Endodermal cell (in vitro differentiated cells): Measurements from ENCODE around the gene NT5C2. TPM values are rescaled to one million over a fixed set of nuclear protein-coding genes. Genes with fewer than 3 reads are reported as not detected.

ENCODE experiments used
- DNase-seq: peaks from one replicate; pipeline ENCODE4 v3.0.0-alpha.2; 2017
- H3K27ac ChIP-seq: 2 replicates; pipeline ENCODE4 v1.5.1; 2013; ENCODE audit warnings: mild to moderate bottlenecking, low read depth, low read length, moderate library complexity
- H3K27me3 ChIP-seq: 2 replicates; pipeline ENCODE4 v1.6.1; 2013; ENCODE audit warnings: mild to moderate bottlenecking, low read length, moderate library complexity; ENCODE audit not compliant: insufficient read depth, control insufficient read depth, poor library complexity, severe bottlenecking
- H3K36me3 ChIP-seq: 2 replicates; pipeline ENCODE4 v1.7.0; 2013; ENCODE audit warnings: mild to moderate bottlenecking, low read length, moderate library complexity; ENCODE audit not compliant: control insufficient read depth, insufficient read depth
- H3K4me1 ChIP-seq: one replicate; pipeline ENCODE4 v1.7.0; 2013; ENCODE audit warnings: low read length; ENCODE audit not compliant: control insufficient read depth, insufficient read depth
- H3K4me3 ChIP-seq: 2 replicates; pipeline ENCODE4 v1.5.1; 2013; ENCODE audit warnings: mild to moderate bottlenecking, low read length, moderate library complexity
- H3K9ac ChIP-seq: 2 replicates; pipeline ENCODE4 v1.6.1; 2013; ENCODE audit warnings: mild to moderate bottlenecking, low read length, moderate library complexity; ENCODE audit not compliant: poor library complexity, severe bottlenecking; ENCODE audit errors: extremely low read depth
- H3K9me3 ChIP-seq: 2 replicates; pipeline ENCODE4 v1.6.1; 2013; ENCODE audit warnings: mild to moderate bottlenecking, low read length, moderate library complexity; ENCODE audit not compliant: control insufficient read depth
- H3K27ac Mint-ChIP-seq: 2 replicates; pipeline ENCODE4 v1.8.0; 2020; ENCODE audit warnings: mixed read lengths
- H3K27me3 Mint-ChIP-seq: 2 replicates; pipeline ENCODE4 v1.8.0; 2021; ENCODE audit warnings: mild to moderate bottlenecking, mixed read lengths; ENCODE audit not compliant: insufficient read depth
- H3K36me3 Mint-ChIP-seq: 2 replicates; pipeline ENCODE4 v1.8.0; 2020; ENCODE audit warnings: low read depth, mixed read lengths
- H3K4me1 Mint-ChIP-seq: 2 replicates; pipeline ENCODE4 v1.8.0; 2020; ENCODE audit warnings: mixed read lengths
- H3K4me3 Mint-ChIP-seq: 2 replicates; pipeline ENCODE4 v1.8.0; 2020; ENCODE audit warnings: mild to moderate bottlenecking, moderate library complexity, mixed read lengths
- H3K9me3 Mint-ChIP-seq: 2 replicates; pipeline ENCODE4 v1.8.0; 2020; ENCODE audit warnings: mild to moderate bottlenecking, mixed read lengths
- CTCF ChIP-seq: fragments of 200-600 bp; sonication (generic); conservative IDR thresholded peaks from 2 replicates; pipeline ENCODE4 v1.5.0; 2021; ENCODE audit warnings: antibody characterized with exemption, mild to moderate bottlenecking
- WGBS, 2 experiments: methylation state at CpG; one replicate each; pipeline versions ENCODE4 v1.1.5 to v1.1.7; 2013; ENCODE audit warnings: missing lambda C conversion rate in 2 of 2, mixed read lengths in 1 of 2; ENCODE audit not compliant: insufficient coverage in 1 of 2, insufficient read length in 1 of 2; 5-methylcytosine and 5-hydroxymethylcytosine counted together
- total RNA-seq, 2 donors: library from RNA; stranded (reverse); fragmentation: NEBNext Ultra II Directional in 1 of 2; extraction: Animal tissue kit (Norgen Biotek cat#: 25700) in 1 of 2; gene quantifications; 2 replicates in 1 of 2; 3 replicates in 1 of 2; pipeline ENCODE4 v1.2.1, GENCODE V29; 2021

The NT5C2 gene
- total RNA-seq, 2 donors from 2014 or later = 122 to 148 TPM

- WGBS, 2 experiments = 100% methylated on average over 1 of the region's 1 CpG; no CpG with 5 or more reads in 1 of the 2 experiments
- Mint-ChIP-seq H3K4me1 (peaks cover 11% of the 10 kb centered on the region), H3K36me3 (peaks cover 51% of the 10 kb centered on the region)
These were observed 87.6 kb downstream of the NT5C2 start for GRCh38 chr10:103105462-103105861.

GRCh38 chr10:103104721-103105120, 88.4 kb downstream of the NT5C2 start:
- no peak for DNase-seq
- H3K36me3 ChIP-seq = peaks cover 77% of the 10 kb centered on the region
- H3K27ac Mint-ChIP-seq = no peak overlapping the region
- H3K4me1 Mint-ChIP-seq = peaks cover 12% of the 10 kb centered on the region
- peaks cover 51% of the 10 kb centered on the region for H3K36me3 Mint-ChIP-seq
- no peak overlapping the region for H3K9ac ChIP-seq
- H3K4me3 ChIP-seq = no peak overlapping the region
- H3K4me1 ChIP-seq = no peaks in the 10 kb centered on the region
- no peak for TF ChIP-seq CTCF
- H3K9me3 Mint-ChIP-seq = no peaks in the 10 kb centered on the region
- WGBS, 2 experiments = 45 to 100% methylated on average over 1 to 2 of the region's 2 CpGs
- H3K27me3 ChIP-seq = no peaks in the 10 kb centered on the region
- H3K27me3 Mint-ChIP-seq = no peaks in the 10 kb centered on the region
- no peak overlapping the region for H3K4me3 Mint-ChIP-seq
- H3K27ac ChIP-seq = no peak overlapping the region
- H3K9me3 ChIP-seq = no peaks in the 10 kb centered on the region

More at GRCh38 chr10:103105462-103105861, 87.6 kb downstream of the NT5C2 start:
- Mint-ChIP-seq H3K27ac (no peak overlapping the region), H3K9me3 (no peaks in the 10 kb centered on the region), H3K27me3 (no peaks in the 10 kb centered on the region), H3K4me3 (no peak overlapping the region)
- no peaks in the 10 kb centered on the region for H3K4me1 ChIP-seq
- H3K4me3 ChIP-seq = no peak overlapping the region
- TF ChIP-seq CTCF = no peak
- DNase-seq = no peak
- no peaks in the 10 kb centered on the region for H3K9me3 ChIP-seq
- H3K9ac ChIP-seq = no peak overlapping the region
- no peaks in the 10 kb centered on the region for H3K27me3 ChIP-seq
- no peak overlapping the region for H3K27ac ChIP-seq
- peaks cover 74% of the 10 kb centered on the region for H3K36me3 ChIP-seq

GRCh38 chr10:103103989-103104388, 89.1 kb downstream of the NT5C2 start:
- Mint-ChIP-seq H3K4me3 (no peak overlapping the region), H3K4me1 (peaks cover 12% of the 10 kb centered on the region), H3K36me3 (peaks cover 50% of the 10 kb centered on the region), H3K27me3 (no peaks in the 10 kb centered on the region), H3K9me3 (no peaks in the 10 kb centered on the region), H3K27ac (no peak overlapping the region)
- Histone ChIP-seq H3K27me3 (no peaks in the 10 kb centered on the region), H3K9me3 (no peaks in the 10 kb centered on the region), H3K27ac (no peak overlapping the region), H3K36me3 (peaks cover 75% of the 10 kb centered on the region), H3K4me3 (no peak overlapping the region), H3K4me1 (no peaks in the 10 kb centered on the region), H3K9ac (no peak overlapping the region)
- 83 to 96% methylated on average over 1 of the region's 2 CpGs for WGBS, 2 experiments
- no peak for TF ChIP-seq CTCF
- DNase-seq = no peak
